Sciatic nerve (tissue), 2 donors: Measurements from ENCODE around the gene QKI. TPM values are rescaled to one million over a fixed set of nuclear protein-coding genes. Genes with fewer than 3 reads are reported as not detected.
"Not testable (repeated sequence)": the region's sequence is repeated elsewhere in the genome, so short reads cannot be mapped to it uniquely, and the experiment has no call there.

ENCODE experiments used
- ATAC-seq: fragments of 200-7000 bp; cut with Tn5 transposase; one replicate; pipeline ENCODE4 v1.9.1; 2020; ENCODE audit warnings: mild to moderate bottlenecking, moderate library complexity
- DNase-seq: peaks from one replicate; pipeline ENCODE4 v3.0.0-alpha.2; 2020; ENCODE audit warnings: low spot score
- intact Hi-C: fragments of 100-400 bp; cut with DNase I; formaldehyde crosslinking; loops from one replicate; pipeline ENCODE4 v1.14.2; 2022
- total RNA-seq: library from RNA; stranded (reverse); fragmentation: NEBNext Ultra II Directional; extraction: Animal tissue kit (Norgen Biotek cat#: 25700); gene quantifications from one replicate; pipeline ENCODE4 v1.2.1, GENCODE V29; 2021
- donor health status: DM: no; HTN: no; CAD: no.
- donor health status: DM: no; HTN: no; CAD: no.

QKI gene
- total RNA-seq, 1 donor from 2014 or later, result 755 TPM

DNA sequence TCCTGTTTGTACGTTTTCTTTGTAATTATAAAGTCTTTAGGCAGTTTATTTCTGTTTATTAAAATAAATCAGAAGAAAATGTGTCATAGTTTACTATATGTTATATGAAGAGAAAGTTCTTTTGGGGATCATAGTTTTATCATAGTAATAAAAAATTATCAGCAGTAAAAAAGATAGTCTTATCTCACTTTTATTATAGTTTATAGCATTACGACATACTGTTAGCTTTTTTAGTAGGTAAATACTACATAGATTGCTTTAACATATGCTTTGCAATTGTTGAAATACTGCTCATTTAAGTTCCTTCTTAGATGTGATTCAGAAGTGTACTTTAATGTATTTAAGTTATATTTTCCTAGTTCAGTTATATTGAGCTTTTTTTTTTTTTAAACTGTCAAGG, 13.9 kb downstream of the QKI start:
- ATAC-seq (no peak), DNase-seq (no peak)
- intact Hi-C loops, result loop anchor here (10.0 kb wide), 1 partner anchor 526 kb away; no protein-coding TSS in a partner anchor

DNA sequence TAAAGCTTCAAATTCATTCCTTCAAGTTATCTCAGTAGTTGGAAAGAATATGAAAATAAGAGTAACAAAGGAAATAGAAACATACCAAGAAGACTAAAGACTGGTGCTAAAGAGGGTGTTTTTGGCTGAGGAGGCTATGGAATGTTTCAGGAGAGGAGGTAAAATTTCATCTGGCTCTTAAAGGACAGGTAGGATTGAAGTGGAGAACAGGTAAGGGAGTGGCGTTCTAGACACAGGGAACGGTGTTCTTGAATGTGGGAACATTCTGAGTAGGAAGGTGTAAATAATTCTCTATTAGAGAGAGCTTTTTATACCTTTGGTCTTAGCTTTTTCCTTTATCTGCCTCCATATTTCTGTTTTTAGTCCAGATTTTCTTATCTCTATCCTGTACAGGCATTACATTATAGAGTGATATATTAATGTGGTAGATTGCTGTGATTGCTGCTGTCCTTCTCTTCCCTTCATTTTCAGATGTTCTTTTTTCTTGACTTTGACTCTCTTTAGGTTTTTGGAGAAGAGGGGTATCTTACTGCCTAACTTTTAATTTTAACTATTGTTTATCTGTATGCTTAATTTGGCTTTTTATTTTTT, 15.4 kb downstream of the QKI start:
- no peak for ATAC-seq
- no peak for DNase-seq
- intact Hi-C loops, result loop anchor here (10.0 kb wide), 2 partner anchors 125 to 525 kb away; no protein-coding TSS in a partner anchor

DNA sequence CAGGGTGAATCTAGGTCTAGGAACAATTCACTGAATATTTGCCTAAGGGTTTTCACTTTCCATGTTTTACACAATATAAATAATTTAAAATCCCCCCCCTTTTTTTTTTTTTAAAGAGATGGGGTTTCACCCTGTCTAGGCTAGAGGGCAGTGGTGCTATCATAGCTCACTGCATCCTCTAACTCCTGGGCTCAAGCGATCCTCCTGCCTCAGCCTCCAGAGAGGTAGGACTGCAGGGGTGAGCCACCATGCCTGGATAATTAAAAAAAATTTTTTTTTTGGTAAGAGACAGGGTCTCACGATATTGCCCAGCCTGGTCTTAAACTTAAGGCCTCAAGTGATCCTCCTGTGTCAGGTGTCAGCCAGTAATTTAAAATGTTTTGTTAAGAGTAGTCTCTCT, 17.8 kb downstream of the QKI start:
- no peak for ATAC-seq
- intact Hi-C loops, result loop anchor here (10.0 kb wide), 1 partner anchor 123 kb away; no protein-coding TSS in a partner anchor

DNA sequence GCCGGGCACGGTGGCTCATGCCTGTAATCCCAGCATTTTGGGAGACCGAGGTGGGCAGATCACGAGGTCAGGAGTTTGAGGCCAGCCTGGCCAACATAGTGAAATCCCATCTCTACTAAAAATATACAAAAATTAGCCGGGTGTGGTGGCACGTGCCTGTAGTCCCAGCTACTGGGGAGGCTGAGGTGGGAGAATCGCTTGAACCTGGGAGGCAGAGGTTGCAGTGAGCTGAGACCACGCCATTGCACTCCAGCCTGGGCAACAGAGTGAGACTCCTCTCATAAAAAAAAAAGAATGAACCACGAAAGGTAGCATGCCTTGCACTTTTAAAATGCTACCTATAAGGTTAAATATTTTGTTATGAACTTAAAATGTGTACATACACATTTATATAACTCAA, 19.0 kb downstream of the QKI start:
- intact Hi-C loops, result loop anchor here (10.0 kb wide), 1 partner anchor 121 kb away; no protein-coding TSS in a partner anchor
- DNase-seq, ATAC-seq: not testable (repeated sequence)

More for the DNA sequence above, 17.8 kb downstream of the QKI start:
- DNase-seq, result no peak

DNA sequence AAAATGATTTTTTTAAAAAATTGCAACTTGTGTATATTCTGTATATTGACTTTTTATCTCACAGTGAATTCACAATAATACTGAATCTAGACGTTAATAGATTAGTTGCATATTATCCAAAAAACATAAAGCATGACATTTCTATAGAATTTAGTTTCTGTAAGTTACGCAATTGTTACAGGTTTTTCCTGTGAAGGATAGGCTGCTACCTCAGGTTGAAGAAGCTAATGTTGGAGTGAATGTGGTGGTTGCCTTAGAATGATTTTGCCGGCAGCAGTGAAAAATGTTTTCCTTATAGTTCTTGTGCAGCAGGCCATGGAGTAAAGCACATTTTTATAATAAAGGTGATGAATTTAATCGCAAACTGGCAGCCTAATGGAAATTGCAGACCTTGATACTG, 20.5 kb downstream of the QKI start:
- ATAC-seq, result no peak
- intact Hi-C loops, result loop anchor here (10.0 kb wide), 1 partner anchor 120 kb away; no protein-coding TSS in a partner anchor
- no peak for DNase-seq

DNA sequence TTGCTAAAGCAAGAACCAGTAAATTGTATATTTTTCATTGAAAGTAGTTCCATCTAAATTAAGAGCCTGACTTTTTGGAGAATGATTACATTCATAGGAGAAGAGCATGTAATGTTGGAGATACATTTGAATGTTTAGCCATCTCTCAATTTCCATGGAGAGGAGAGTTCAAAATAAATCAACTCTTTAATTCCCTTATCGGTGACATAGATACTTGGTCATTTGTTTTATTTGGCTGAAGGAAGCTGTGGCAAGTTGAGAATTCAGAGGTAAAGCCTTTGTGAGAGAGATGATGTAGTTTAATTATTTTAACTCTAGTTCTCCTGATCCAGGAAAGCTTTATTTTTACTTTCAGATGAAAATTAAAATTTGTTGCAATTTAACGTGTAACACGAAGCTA, 22.3 kb downstream of the QKI start:
- DNase-seq, result no peak
- ATAC-seq, result no peak
- intact Hi-C loops, result loop anchor here (10.0 kb wide), 1 partner anchor 118 kb away; no protein-coding TSS in a partner anchor

DNA sequence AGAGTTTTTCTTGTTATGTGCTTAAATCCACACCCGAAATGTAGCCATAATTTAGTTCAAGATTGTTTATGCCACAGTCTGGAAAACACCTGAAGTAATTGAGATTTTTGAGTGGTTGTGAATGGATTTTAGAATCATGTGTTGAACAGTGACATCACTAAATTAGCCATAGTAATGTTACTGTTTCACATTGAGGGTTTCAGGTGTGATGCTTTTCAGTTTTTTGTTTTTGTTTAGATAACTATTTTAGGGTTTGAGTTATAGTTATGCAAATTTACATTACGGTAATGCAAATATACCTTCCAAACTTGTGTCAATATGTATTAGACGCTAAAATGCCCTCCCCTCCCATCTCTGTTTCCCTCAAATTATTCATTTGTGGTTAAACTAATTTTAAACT, 22.9 kb downstream of the QKI start:
- ATAC-seq (no peak), DNase-seq (no peak)
- intact Hi-C loops, result loop anchor here (10.0 kb wide), 1 partner anchor 117 kb away; no protein-coding TSS in a partner anchor

DNA sequence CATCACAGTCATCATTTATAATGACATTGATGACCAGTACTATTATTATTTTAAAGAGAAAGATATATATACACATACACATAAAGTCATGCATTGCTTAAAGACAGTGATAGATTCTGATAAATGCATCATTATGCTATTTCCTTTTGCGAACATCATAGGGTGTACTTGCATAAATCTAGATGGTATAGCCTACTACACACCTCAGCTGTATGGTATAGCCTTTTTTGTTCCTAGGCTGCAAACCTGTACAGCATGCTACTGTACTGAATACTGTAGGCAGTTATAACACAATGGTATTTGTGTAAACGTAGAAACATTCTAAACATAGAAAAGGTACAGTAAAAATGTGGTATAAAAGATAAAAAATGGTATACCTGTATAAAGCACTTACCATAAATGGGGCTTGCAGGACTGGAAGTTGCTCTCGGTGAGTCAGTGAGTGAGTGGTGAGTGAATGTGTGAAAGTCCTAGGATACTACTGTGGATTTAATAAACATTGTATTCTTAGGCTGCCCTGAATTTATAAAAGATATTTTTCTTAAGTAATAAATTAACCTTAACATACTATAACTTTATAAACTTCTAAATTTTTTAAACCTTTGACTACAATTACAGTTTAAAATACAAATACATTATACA, 23.9 kb downstream of the QKI start:
- intact Hi-C loops, result loop anchor here (10.0 kb wide), 1 partner anchor 116 kb away; no protein-coding TSS in a partner anchor

DNA sequence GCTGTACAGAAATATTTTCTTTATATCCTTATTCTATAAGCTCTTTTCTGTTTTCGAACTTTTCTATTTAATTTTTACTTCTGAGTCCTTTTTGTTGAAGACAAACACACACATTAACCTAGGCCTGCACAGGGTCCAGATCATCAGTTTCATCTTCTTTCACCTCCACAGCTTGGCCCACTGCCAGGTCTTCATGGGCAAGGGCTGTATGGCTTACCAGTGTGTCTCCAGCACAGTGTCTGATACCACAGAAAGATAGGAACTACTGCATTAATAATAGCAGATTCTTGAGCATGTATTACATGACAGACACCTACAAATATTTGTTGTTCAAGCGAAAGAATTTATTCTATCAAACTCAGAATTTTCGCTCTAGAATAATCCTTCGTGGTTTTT, 24.4 kb downstream of the QKI start:
- peak; percentile 73 for DNase-seq
- peak; percentile 53 for ATAC-seq

More for the DNA sequence above, 23.9 kb downstream of the QKI start:
- ATAC-seq, result no peak
- no peak for DNase-seq

DNA sequence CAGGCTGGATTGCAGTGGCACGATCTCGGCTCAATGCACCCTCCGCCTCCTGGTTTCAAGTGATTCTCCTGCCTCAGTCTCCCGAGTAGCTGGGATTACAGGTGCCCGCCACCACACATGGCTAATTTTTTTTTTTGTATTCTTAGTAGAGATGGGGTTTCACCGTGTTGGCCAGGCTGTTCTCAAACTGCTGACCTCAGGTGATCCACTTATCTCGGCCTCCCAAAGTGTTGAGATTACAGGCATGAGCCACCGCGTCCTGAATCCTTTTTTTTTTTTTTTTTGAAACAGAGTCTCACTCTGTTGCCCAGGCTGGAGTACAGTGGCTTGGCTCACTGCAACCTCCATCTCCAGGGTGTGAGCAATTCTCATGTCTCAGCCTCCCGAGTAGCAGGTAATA, 24.9 kb downstream of the QKI start:
- intact Hi-C loops, result loop anchor here (10.0 kb wide), 1 partner anchor 115 kb away; no protein-coding TSS in a partner anchor
- not testable (repeated sequence) for DNase-seq, ATAC-seq

More for the DNA sequence above, 24.4 kb downstream of the QKI start:
- intact Hi-C loops, result loop anchor here (10.0 kb wide), 1 partner anchor 116 kb away; no protein-coding TSS in a partner anchor

DNA sequence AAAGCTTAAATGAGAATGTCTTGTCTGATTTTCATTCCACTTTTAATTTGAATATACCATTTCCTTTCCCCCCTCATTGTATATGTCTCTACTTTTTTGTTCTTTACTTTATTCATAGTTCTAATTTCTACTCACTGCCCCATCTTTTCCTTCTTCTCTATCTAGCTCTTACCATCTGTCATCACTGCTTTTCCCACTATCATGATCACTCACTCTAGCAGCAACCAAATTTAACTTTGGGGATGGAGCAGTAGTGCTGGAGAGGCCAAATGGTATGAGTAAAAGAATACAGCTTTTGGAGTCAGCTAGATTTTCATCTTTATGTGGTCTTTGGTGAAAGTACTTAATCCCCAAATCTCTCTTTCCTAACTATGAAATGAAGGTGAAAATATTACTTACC, 25.5 kb downstream of the QKI start:
- intact Hi-C loops, result loop anchor here (10.0 kb wide), 1 partner anchor 115 kb away; no protein-coding TSS in a partner anchor
- no peak for ATAC-seq

DNA sequence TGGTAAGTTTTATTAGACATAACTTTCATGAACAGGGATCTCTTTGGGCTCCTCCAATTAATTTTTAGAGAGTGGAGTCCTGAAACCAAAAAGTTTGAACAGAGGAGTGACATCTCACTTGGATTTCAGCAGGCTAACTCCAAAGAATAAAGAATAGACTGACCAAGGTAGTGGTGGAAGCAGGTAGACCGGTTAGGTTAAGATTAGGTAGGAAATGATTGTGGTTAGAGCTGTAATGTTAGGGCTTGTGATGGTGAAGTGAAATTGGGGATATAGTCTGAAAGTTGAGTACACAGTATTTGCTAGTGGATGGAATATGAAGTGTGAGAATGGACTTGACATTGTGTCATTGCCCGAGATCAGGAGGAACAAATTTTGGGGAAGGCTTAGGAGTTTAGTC, 27.8 kb downstream of the QKI start:
- DNase-seq (no peak), ATAC-seq (no peak)
- intact Hi-C loops, result no loop called here

More for the DNA sequence above, 25.5 kb downstream of the QKI start:
- DNase-seq, result no peak

DNA sequence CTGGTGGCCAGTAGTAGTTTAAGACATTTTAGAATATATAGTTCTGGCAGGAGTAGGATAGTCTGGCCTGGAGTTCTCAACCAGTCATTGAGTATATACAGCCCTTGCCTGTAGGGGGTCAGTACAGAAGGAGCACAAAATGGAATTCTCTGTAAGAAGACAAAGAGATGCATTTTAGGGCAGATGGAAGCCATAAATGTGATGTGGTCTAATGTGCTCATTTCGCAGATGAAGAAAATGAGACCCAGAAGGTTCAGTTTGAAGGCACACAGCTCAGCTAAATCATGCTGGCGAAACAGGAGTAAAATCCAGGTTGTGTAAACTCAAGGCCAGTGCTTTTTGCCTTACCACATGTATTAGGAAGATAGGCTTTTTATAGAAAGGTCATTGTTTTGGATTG, 29.6 kb downstream of the QKI start:
- ATAC-seq, result no peak
- no peak for DNase-seq
- intact Hi-C loops, result no loop called here

DNA sequence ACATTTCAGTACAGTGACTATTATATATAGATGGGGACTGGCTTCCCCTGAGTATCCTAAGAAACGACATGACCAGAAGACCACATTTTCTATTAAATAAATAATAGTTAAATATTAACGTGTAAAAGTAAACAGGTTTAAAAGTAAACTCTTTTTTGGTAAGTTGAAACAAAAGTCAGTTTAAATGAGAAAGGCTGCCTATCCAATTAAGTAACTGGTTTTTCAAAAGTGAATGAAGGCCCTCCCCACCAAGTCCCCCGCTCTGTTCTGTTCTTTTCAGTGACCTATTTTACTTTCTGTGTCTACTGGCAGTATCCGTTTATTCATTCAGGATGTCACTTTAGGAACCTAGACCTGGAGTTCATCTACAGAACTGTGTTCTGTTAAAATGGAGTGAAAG, 32.0 kb downstream of the QKI start:
- no peak for DNase-seq
- intact Hi-C loops, result no loop called here
- no peak for ATAC-seq

DNA sequence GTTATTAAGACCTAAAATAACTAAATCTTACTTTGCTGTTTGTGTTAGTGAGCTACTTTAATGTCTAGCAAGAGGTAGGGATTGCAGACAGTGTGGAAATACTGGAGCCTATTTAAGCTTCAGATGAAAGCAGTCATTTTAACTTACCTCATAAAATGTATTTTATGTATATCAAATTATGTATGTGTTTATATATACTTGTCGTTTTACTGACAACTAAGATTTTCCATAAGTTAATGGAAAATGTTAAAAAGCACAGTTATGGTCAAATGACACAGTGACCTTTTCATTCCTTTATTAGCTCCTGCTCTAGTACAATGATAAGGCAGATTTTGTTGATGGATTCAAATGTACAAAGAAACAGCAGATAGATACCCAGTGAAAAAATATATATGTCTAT, 34.6 kb downstream of the QKI start:
- DNase-seq, result no peak
- intact Hi-C loops, result no loop called here
- ATAC-seq, result no peak

DNA sequence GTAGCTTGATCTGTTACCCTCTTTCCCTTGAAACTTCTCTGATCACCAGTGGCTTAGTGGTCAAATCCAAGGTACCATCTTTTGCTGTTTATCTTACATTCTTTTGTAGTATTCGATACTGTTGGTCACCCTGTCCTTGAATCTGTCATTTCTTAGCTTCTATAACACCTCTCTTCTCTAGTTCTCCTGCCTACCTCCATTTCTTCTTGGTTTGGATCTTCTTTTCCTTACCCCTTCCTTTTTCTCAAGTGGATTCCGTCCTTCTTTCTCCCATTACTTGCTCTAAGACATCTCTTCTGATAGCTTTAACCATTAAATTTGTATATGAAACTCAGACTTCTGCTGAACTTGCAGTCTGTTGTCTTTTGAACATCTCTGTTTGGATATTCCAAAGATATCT, 39.9 kb downstream of the QKI start:
- no peak for ATAC-seq
- DNase-seq, result no peak
- intact Hi-C loops, result no loop called here

DNA sequence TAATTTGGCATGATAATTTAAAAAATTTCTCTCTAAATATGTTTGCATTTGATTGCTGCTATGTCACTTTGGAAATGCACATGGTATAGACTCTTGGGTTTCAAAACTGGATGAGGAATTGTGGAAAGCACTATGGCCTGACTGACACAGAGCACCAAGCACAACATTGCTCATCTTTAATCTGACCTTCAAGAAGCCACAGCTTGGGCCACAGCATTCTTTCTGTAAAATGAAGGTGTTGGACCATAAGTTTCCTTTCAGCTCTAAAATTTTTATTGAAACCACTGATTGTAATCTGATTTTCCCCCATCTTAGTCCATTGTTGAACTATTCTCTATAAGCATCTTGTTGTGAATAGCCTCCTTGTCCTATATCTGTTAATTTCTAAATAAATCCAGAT, 41.0 kb downstream of the QKI start:
- DNase-seq, result no peak
- no peak for ATAC-seq
- intact Hi-C loops, result no loop called here

DNA sequence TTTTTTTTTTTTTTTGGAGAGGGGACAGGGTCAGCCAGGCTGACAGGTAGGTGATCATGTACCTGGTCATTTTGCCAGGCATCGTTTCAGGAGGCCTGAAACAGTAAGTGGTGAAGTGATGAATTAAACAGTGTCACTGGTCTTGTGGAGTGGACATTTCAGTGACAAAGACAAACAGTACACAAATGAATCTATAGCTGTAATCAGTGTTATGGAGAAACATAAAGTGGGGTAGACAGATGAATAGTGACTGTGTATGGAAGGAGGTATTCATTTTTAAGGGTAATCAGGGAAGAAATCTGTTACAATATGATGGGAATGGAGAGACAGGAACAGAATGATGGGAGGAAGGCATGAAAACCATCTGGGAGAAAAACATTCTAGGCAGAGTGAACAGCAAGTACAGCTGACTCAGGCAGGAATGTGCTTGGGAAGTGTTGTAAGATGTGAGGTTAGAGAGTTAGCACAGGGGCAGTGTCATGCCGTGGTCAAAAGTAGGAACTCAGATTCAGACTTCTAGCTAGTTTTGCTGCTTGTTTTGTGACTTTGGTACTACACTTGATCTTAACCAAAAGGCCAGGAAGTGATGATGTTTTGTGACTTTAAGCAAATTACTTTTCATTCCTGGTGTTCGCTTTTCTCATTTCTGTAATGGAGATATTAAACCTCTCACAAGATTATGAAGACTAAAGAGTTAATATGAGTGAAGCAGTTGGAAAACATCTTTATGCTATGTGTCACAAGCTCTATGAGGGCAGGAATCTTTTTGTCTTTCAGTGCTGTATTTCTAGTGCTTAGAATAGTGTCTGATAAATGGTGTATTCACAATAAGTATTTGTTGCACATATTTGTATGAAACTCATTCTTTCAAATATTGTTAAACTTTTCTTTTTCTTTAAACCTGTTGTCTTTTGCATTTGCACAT, 43.4 kb downstream of the QKI start:
- peak; percentile 80 for ATAC-seq
- intact Hi-C loops, result no loop called here
- no peak for DNase-seq

DNA sequence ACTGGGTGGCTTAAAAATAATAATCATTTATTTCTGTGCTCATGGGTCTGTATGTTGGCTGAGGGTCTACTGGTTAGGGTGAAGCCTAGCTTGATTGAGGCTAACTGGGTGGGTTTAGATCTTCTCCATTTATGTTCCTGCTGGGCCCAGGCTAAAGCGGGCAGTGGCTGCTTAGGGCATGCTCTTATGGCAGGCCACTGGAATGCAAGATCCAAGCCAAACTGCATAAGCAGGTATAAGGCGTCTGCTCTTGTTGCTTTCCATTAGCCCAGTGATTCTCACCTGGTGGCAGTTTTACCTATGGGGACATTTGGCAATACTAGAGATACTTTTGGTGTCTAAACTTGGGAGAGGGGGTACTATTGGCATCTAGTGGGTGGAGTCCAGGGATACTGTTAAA, 44.5 kb downstream of the QKI start:
- ATAC-seq, result peak; percentile 23
- no peak for DNase-seq
- intact Hi-C loops, result no loop called here
